ENCODE measurements around the gene CLSTN1. TPM values are rescaled to one million over a fixed set of nuclear protein-coding genes. Genes with fewer than 3 reads are reported as not detected.

The CLSTN1 gene
- total RNA-seq, 1 donor: 140 TPM

- Histone ChIP-seq H3K4me3 (ENCODE audit: insufficient read depth, low read length) (no peak overlapping the region), H3K4me1 (ENCODE audit: insufficient read depth, low read length) (peaks cover 5% of the 10 kb centered on the region), H2AFZ (ENCODE audit: low read length) (no peak overlapping the region), H3K4me2 (ENCODE audit: insufficient read depth, low read length) (no peak overlapping the region), H3K79me2 (ENCODE audit: insufficient read depth, low read length) (no peaks in the 10 kb centered on the region), H3K27ac (ENCODE audit: low read depth, low read length) (no peak overlapping the region), H3K27me3 (ENCODE audit: insufficient read depth, low read length) (no peaks in the 10 kb centered on the region), H4K20me1 (ENCODE audit: insufficient read depth, low read length) (peaks cover 5% of the 10 kb centered on the region), H3K36me3 (ENCODE audit: insufficient read depth, low read length) (no peaks in the 10 kb centered on the region), H3K9me3 (ENCODE audit: low read depth, low read length) (no peaks in the 10 kb centered on the region)
- no peak for DNase-seq (ENCODE audit: insufficient read length, low spot score, missing footprints)
- no peak for TF ChIP-seq CTCF (IDR thresholded peaks at IDR 0.05; ENCODE audit: extremely low read depth, low read depth, low read length)
Measured at GRCh38 chr1:9871707-9872425, 48.1 kb upstream of the CLSTN1 start.

DNA sequence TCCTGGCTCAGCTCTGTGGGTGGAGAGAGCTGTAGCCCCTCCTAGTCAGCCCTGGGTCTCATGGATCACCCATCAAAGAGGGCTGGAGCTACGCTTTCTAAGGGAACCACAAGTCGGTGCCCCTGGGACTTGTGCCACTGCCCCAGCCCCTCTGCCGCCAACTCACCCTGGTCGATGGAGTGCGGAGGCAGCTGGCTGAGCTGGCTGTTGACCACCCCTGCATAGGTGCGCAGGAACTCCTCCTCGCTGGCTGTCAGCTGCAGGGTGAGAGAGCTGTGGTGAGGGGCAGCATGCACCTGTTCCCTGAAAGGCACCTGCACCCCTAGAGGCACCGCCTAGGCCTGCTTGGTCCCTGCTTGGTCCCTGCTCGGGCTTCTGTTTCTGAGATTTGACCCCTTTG lies 47.3 kb upstream of the CLSTN1 start:
- Histone ChIP-seq H3K27ac (ENCODE audit: low read depth, low read length) (no peak overlapping the region), H3K27me3 (ENCODE audit: insufficient read depth, low read length) (no peaks in the 10 kb centered on the region), H4K20me1 (ENCODE audit: insufficient read depth, low read length) (peaks cover 5% of the 10 kb centered on the region), H3K79me2 (ENCODE audit: insufficient read depth, low read length) (no peaks in the 10 kb centered on the region), H3K36me3 (ENCODE audit: insufficient read depth, low read length) (no peaks in the 10 kb centered on the region), H2AFZ (ENCODE audit: low read length) (no peak overlapping the region), H3K9me3 (ENCODE audit: low read depth, low read length) (no peaks in the 10 kb centered on the region), H3K4me2 (ENCODE audit: insufficient read depth, low read length) (no peak overlapping the region), H3K4me1 (ENCODE audit: insufficient read depth, low read length) (peaks cover 5% of the 10 kb centered on the region), H3K4me3 (ENCODE audit: insufficient read depth, low read length) (no peak overlapping the region)
- DNase-seq (ENCODE audit: insufficient read length, low spot score, missing footprints): no peak
- TF ChIP-seq CTCF (IDR thresholded peaks at IDR 0.05; ENCODE audit: extremely low read depth, low read depth, low read length): no peak

GRCh38 chr1:9870572-9870971 lies 46.8 kb upstream of the CLSTN1 start:
- Histone ChIP-seq H3K79me2 (ENCODE audit: insufficient read depth, low read length) (no peaks in the 10 kb centered on the region), H4K20me1 (ENCODE audit: insufficient read depth, low read length) (peaks cover 5% of the 10 kb centered on the region), H3K4me2 (ENCODE audit: insufficient read depth, low read length) (no peak overlapping the region), H3K27ac (ENCODE audit: low read depth, low read length) (no peak overlapping the region), H2AFZ (ENCODE audit: low read length) (no peak overlapping the region), H3K27me3 (ENCODE audit: insufficient read depth, low read length) (no peaks in the 10 kb centered on the region), H3K4me1 (ENCODE audit: insufficient read depth, low read length) (peaks cover 5% of the 10 kb centered on the region), H3K36me3 (ENCODE audit: insufficient read depth, low read length) (no peaks in the 10 kb centered on the region), H3K4me3 (ENCODE audit: insufficient read depth, low read length) (no peak overlapping the region), H3K9me3 (ENCODE audit: low read depth, low read length) (no peaks in the 10 kb centered on the region)
- no peak for DNase-seq (ENCODE audit: insufficient read length, low spot score, missing footprints)
- no peak for TF ChIP-seq CTCF (IDR thresholded peaks at IDR 0.05; ENCODE audit: extremely low read depth, low read depth, low read length)

DNA sequence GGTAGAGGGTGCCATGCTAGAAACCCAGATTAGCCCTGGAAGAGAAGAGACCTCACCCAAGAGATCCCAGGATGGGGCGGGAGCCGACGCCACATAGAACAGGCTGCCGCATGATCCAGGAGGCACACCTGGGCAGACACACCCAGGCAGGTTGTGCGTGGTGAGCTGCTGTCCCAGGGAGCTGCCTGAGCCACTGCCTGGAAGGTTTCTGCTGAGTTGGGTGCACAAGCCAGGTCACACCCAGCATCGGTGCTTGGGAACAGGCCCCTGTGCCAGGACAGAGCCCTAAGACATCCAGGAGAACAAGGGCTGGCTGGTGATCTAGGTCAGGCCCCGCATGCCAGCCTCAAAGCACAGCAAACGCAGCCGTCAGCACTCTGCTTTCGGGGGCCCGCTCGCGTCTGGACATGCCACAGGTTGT lies 46.1 kb upstream of the CLSTN1 start:
- Histone ChIP-seq H3K27ac (ENCODE audit: low read depth, low read length) (no peak overlapping the region), H3K4me3 (ENCODE audit: insufficient read depth, low read length) (no peak overlapping the region), H3K4me2 (ENCODE audit: insufficient read depth, low read length) (no peak overlapping the region), H3K4me1 (ENCODE audit: insufficient read depth, low read length) (peaks cover 1% of the 10 kb centered on the region), H4K20me1 (ENCODE audit: insufficient read depth, low read length) (peaks cover 5% of the 10 kb centered on the region), H2AFZ (ENCODE audit: low read length) (no peak overlapping the region), H3K79me2 (ENCODE audit: insufficient read depth, low read length) (no peaks in the 10 kb centered on the region), H3K9me3 (ENCODE audit: low read depth, low read length) (no peaks in the 10 kb centered on the region), H3K36me3 (ENCODE audit: insufficient read depth, low read length) (no peaks in the 10 kb centered on the region), H3K27me3 (ENCODE audit: insufficient read depth, low read length) (no peaks in the 10 kb centered on the region)
- no peak for DNase-seq (ENCODE audit: insufficient read length, low spot score, missing footprints)
- TF ChIP-seq CTCF (IDR thresholded peaks at IDR 0.05; ENCODE audit: extremely low read depth, low read depth, low read length): no peak
